GM12873 (cell line): Measurements from ENCODE around the gene EHMT2.

ENCODE experiments used
- CTCF ChIP-seq: IDR thresholded peaks from 2 replicates; pipeline ENCODE4 v1.5.1; 2012; ENCODE audit warnings: low read depth, mild to moderate bottlenecking, moderate library complexity, low read length, control low read depth; ENCODE audit not compliant: insufficient read depth; ENCODE audit errors: missing control alignments

EHMT2 gene

GRCh38 chr6:31901415-31901952 is 4.0 kb upstream of the EHMT2 start:
- TF ChIP-seq CTCF = no peak

GRCh38 chr6:31900917-31901414 is 3.5 kb upstream of the EHMT2 start:
- TF ChIP-seq CTCF = no peak

- no peak for TF ChIP-seq CTCF
Observed at GRCh38 chr6:31899882-31900722, 2.6 kb upstream of the EHMT2 start.

GRCh38 chr6:31899215-31899614 is 1.7 kb upstream of the EHMT2 start:
- TF ChIP-seq CTCF = no peak

GRCh38 chr6:31898383-31899011 is 999 bp upstream of the EHMT2 start:
- TF ChIP-seq CTCF = no peak

- no peak for TF ChIP-seq CTCF
Observed at GRCh38 chr6:31896856-31897611, 464 bp downstream of the EHMT2 start.

GRCh38 chr6:31896493-31896855 is 1.0 kb downstream of the EHMT2 start:
- no peak for TF ChIP-seq CTCF
